Activated naive CD8-positive, alpha-beta T cell treated with anti-CD3 and anti-CD28 coated beads, Interleukin-2, amount 10 ng/mL, durations not matched to agents 7 days and 5 days (primary cell): Measurements from ENCODE around the gene ZBTB43. TPM values are rescaled to one million over a fixed set of nuclear protein-coding genes. Genes with fewer than 3 reads are reported as not detected.

Experiments
- ATAC-seq: fragments of 150-1000 bp; cut with Tn5 transposase; one replicate; pipeline ENCODE4 v1.10.0; 2021; ENCODE audit warnings: low read depth, moderate library complexity
- POLR2A ChIA-PET: fragments of 350-600 bp; sonication (Branson Sonifier 250); formaldehyde crosslinking; loops from one replicate; lab custom pipeline; 2021; ENCODE audit warnings: antibody characterized with exemption; lab: Charles Lee
- DNase-seq: peaks from one replicate; pipeline ENCODE4 v3.0.0; 2021
- H3K27ac Mint-ChIP-seq: one replicate; pipeline ENCODE4 v1.8.0; 2022; ENCODE audit warnings: mild to moderate bottlenecking, mixed read lengths
- H3K27me3 Mint-ChIP-seq: one replicate; pipeline ENCODE4 v1.8.0; 2022; ENCODE audit warnings: mild to moderate bottlenecking, moderate library complexity, mixed read lengths
- H3K36me3 Mint-ChIP-seq: one replicate; pipeline ENCODE4 v1.8.0; 2021; ENCODE audit warnings: mild to moderate bottlenecking, mixed read lengths
- H3K4me1 Mint-ChIP-seq: one replicate; pipeline ENCODE4 v1.8.0; 2021; ENCODE audit warnings: mixed read lengths
- H3K4me3 Mint-ChIP-seq: one replicate; pipeline ENCODE4 v1.8.0; 2022; ENCODE audit warnings: mild to moderate bottlenecking, moderate library complexity, mixed read lengths
- H3K9me3 Mint-ChIP-seq: one replicate; pipeline ENCODE4 v1.8.0; 2021; ENCODE audit warnings: mixed read lengths
- total RNA-seq, 2 experiments: library from RNA; stranded (reverse); gene quantifications; one replicate each; pipeline ENCODE4 v1.2.3, GENCODE V29; 2021

The ZBTB43 gene
- total RNA-seq, 2 experiments from 2014 or later, result 23.0 to 29.4 TPM

DNA sequence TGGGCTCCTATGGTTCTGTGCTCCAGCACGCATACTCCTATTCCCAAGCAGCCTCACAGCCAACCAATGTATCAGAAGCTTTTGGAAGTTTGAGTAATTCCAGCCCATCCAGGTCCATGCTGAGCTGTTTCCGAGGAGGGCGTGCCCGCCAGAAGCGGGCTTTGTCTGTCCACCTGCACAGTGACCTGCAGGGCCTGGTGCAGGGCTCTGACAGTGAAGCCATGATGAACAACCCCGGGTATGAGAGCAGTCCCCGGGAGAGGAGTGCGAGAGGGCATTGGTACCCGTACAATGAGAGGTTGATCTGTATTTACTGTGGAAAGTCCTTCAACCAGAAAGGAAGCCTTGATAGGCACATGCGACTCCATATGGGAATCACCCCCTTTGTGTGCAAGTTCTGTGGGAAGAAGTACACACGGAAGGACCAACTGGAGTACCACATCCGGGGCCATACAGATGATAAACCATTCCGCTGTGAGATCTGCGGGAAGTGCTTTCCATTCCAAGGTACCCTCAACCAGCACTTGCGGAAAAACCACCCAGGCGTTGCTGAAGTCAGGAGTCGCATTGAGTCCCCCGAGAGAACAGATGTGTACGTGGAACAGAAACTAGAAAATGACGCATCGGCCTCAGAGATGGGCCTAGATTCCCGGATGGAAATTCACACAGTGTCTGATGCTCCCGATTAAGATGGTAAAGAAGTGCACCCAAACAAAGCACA, 75.5 kb downstream of the ZBTB43 start:
- no peaks in the 10 kb centered on the region for H3K9me3 Mint-ChIP-seq
- H3K4me1 Mint-ChIP-seq, result peaks cover 13% of the 10 kb centered on the region
- POLR2A ChIA-PET, result no interaction called here
- DNase-seq (no peak), ATAC-seq (no peak)
- H3K4me3 Mint-ChIP-seq, result no peak overlapping the region
- no peaks in the 10 kb centered on the region for H3K27me3 Mint-ChIP-seq
- peaks cover 15% of the 10 kb centered on the region for H3K36me3 Mint-ChIP-seq
- no peak overlapping the region for H3K27ac Mint-ChIP-seq

DNA sequence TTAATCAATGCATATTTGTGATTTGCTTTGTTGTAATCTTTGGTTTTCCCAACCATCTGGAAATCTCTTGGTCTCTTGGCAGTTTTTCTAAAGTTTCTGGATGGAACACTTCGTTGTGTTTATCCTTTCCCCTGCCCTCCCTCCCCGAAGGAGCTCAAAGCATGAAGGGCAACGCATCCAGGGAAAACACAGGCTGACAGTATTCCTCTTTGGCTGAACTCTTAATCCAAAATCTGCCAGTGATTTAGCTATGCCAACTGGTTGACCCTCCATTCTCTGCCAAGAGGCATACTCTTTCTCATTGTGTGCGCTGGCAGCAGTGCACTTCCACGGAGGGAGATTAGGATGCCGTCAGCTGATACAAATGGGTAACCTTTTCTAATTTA, 76.1 kb downstream of the ZBTB43 start:
- POLR2A ChIA-PET, result no interaction called here
- DNase-seq (no peak), ATAC-seq (no peak)
- no peak overlapping the region for H3K27ac Mint-ChIP-seq
- peaks cover 10% of the 10 kb centered on the region for H3K4me1 Mint-ChIP-seq
- no peaks in the 10 kb centered on the region for H3K27me3 Mint-ChIP-seq
- no peaks in the 10 kb centered on the region for H3K9me3 Mint-ChIP-seq
- H3K4me3 Mint-ChIP-seq, result no peak overlapping the region
- peaks cover 15% of the 10 kb centered on the region for H3K36me3 Mint-ChIP-seq

- no peak overlapping the region for H3K4me3 Mint-ChIP-seq
- POLR2A ChIA-PET, result interaction anchor here (0.6 kb wide), 1 partner anchor 68 kb away, joined by 3 read pairs; no protein-coding TSS in a partner anchor
- ATAC-seq, result no peak
Measured at GRCh38 chr9:126882746-126883145, 77.9 kb downstream of the ZBTB43 start.

DNA sequence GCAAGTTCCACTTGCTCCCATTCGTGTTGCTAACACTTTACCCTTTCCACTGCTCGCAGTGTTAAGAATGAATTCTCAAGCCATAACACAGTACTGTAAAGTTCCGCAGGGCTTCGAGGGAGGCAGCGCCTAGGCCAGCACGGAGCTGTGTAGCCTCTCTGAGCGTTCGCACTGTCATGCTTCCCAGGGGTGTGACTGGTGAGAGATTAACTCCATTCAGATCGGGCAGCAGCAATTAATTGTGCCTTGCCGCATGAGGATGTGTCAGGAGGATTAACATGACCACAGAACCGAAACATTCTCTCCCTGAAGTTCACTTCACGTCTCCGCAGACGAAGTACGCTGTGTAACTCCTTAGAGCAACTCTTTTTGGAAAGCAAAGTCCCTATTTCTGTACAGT, 78.8 kb downstream of the ZBTB43 start:
- ATAC-seq, result no peak
- H3K36me3 Mint-ChIP-seq, result peaks cover 8% of the 10 kb centered on the region
- DNase-seq, result no peak
- no peak overlapping the region for H3K4me3 Mint-ChIP-seq
- H3K27ac Mint-ChIP-seq, result no peak overlapping the region
- POLR2A ChIA-PET, result no interaction called here
- H3K27me3 Mint-ChIP-seq, result no peaks in the 10 kb centered on the region
- H3K4me1 Mint-ChIP-seq, result no peaks in the 10 kb centered on the region
- no peaks in the 10 kb centered on the region for H3K9me3 Mint-ChIP-seq

More at GRCh38 chr9:126882746-126883145, 77.9 kb downstream of the ZBTB43 start:
- DNase-seq, result no peak
- H3K27me3 Mint-ChIP-seq, result no peaks in the 10 kb centered on the region
- H3K4me1 Mint-ChIP-seq, result peaks cover under 1% of the 10 kb centered on the region
- H3K9me3 Mint-ChIP-seq, result no peaks in the 10 kb centered on the region
- peaks cover 8% of the 10 kb centered on the region for H3K36me3 Mint-ChIP-seq
- H3K27ac Mint-ChIP-seq, result no peak overlapping the region

DNA sequence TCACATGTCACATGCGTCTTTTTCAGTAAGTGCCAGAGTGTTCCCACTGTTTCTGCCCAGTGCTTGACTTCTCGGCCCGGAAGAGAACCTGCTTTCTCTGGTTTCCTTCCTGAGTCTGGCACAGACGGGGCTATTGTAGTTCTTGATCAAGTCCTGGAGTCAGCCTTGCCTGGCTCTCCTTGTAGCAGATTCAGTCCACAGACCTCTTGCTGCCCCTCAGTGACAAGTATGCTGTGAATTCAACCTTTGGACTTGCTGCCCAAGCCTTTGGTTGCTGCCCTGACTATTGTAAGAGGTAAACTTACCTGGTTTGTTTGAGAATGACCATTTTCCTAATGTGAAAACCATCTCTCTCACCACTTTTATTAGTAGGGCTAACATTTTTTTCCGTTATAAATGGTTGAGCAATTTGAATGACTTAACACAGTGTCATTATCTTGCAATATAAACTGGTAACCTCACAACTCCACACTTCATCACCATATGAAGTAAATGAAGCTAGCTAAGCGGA, 80.3 kb downstream of the ZBTB43 start:
- no peak for DNase-seq
- Mint-ChIP-seq H3K27me3 (no peaks in the 10 kb centered on the region), H3K27ac (no peak overlapping the region), H3K36me3 (peaks cover 4% of the 10 kb centered on the region), H3K4me1 (no peaks in the 10 kb centered on the region), H3K4me3 (no peak overlapping the region), H3K9me3 (no peaks in the 10 kb centered on the region)
- POLR2A ChIA-PET, result no interaction called here
- ATAC-seq, result no peak

- DNase-seq (no peak), ATAC-seq (no peak)
- Mint-ChIP-seq H3K9me3 (no peaks in the 10 kb centered on the region), H3K4me3 (no peak overlapping the region), H3K27ac (no peak overlapping the region), H3K4me1 (no peaks in the 10 kb centered on the region), H3K36me3 (no peaks in the 10 kb centered on the region), H3K27me3 (no peaks in the 10 kb centered on the region)
- POLR2A ChIA-PET, result no interaction called here
Measured at GRCh38 chr9:126886034-126886822, 81.4 kb downstream of the ZBTB43 start.

GRCh38 chr9:126886897-126887296, 82.1 kb downstream of the ZBTB43 start:
- Mint-ChIP-seq H3K36me3 (no peaks in the 10 kb centered on the region), H3K4me3 (no peak overlapping the region), H3K27ac (no peak overlapping the region), H3K27me3 (no peaks in the 10 kb centered on the region), H3K9me3 (no peaks in the 10 kb centered on the region), H3K4me1 (no peaks in the 10 kb centered on the region)
- DNase-seq (no peak), ATAC-seq (no peak)
- POLR2A ChIA-PET, result no interaction called here

Other genes starting within 250 kb of the ZBTB43 start
- not detected for gene LMX1B, start 191.1 kb upstream of the ZBTB43 start, total RNA-seq
- gene ZBTB34, start 55.6 kb downstream of the ZBTB43 start, total RNA-seq, result 10 to 100 TPM in 1 of 2 experiments, 1 to 10 TPM in 1; 9.8 to 10.5 TPM
- 1 to 10 TPM; 4.8 to 5.1 TPM for gene RALGPS1, start 109.7 kb downstream of the ZBTB43 start, total RNA-seq